Middle frontal gyrus (tissue), 1 donor: ENCODE measurements around the gene CTSE.

ENCODE experiments used
- DNase-seq: peaks from one replicate; pipeline ENCODE4 v3.0.0-alpha.2; 2015; ENCODE audit warnings: low spot score; ENCODE audit errors: extremely low spot score

Gene CTSE

GRCh38 chr1:206049919-206050600 is 26.4 kb upstream of the CTSE start:
- no peak for DNase-seq

- DNase-seq: no peak
These were observed 25.6 kb upstream of the CTSE start for GRCh38 chr1:206049293-206049692.

- no peak for DNase-seq
These were observed 24.9 kb upstream of the CTSE start for GRCh38 chr1:206048582-206048981.

- no peak for DNase-seq
These were observed 23.6 kb upstream of the CTSE start for GRCh38 chr1:206047271-206047670.

GRCh38 chr1:206041640-206042039 is 17.9 kb upstream of the CTSE start:
- no peak for DNase-seq

- DNase-seq: no peak
These were observed 16.6 kb upstream of the CTSE start for GRCh38 chr1:206040328-206040727.

GRCh38 chr1:206039046-206039973 is 15.6 kb upstream of the CTSE start:
- no peak for DNase-seq

GRCh38 chr1:206037581-206037980 is 13.9 kb upstream of the CTSE start:
- no peak for DNase-seq

GRCh38 chr1:206036663-206037455 is 13.2 kb upstream of the CTSE start:
- no peak for DNase-seq

GRCh38 chr1:206035027-206035426 is 11.3 kb upstream of the CTSE start:
- no peak for DNase-seq

GRCh38 chr1:206032380-206033140 is 8.9 kb upstream of the CTSE start:
- no peak for DNase-seq

- DNase-seq: peak; percentile 50
These were observed 7.0 kb upstream of the CTSE start for GRCh38 chr1:206030714-206031113.

- no peak for DNase-seq
These were observed 6.5 kb upstream of the CTSE start for GRCh38 chr1:206030191-206030590.

GRCh38 chr1:206029484-206029883 is 5.8 kb upstream of the CTSE start:
- no peak for DNase-seq

- DNase-seq: no peak
These were observed 1.7 kb upstream of the CTSE start for GRCh38 chr1:206025283-206025820.

- no peak for DNase-seq
These were observed 929 bp downstream of the CTSE start for GRCh38 chr1:206022766-206023165.

GRCh38 chr1:206021626-206022365 is 1.9 kb downstream of the CTSE start:
- DNase-seq: no peak

GRCh38 chr1:206021008-206021625 is 2.6 kb downstream of the CTSE start:
- no peak for DNase-seq

- no peak for DNase-seq
These were observed 3.2 kb downstream of the CTSE start for GRCh38 chr1:206020393-206021007.
